ENCODE measurements around the gene FAM47A.

Gene FAM47A

DNA sequence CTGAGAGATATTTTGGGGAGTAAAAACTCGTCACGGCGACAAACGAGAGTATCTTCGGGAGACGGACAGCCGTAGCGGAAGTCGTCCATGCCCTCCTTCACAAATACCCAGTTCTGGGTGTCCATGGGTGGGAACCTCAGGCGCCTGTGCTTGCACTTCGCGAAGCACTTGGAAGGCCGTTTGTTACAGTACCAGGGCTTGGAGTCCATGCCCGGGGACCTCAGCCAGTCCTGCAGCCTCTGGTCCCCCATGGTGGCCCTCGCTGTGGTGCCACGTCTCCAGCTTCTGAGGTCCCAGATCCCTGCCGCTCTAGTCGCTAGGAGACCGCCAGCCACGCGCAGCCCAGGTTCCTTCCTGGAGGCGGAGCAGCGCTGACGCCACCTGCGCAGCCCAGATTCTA lies at the start of gene FAM47A:
TSS of gene FAM47A (minus strand) at position 287 of the 400 bp plus-strand sequence. CDS start at position 251, 36 bp downstream.
- DNase-seq = no peak

DNA sequence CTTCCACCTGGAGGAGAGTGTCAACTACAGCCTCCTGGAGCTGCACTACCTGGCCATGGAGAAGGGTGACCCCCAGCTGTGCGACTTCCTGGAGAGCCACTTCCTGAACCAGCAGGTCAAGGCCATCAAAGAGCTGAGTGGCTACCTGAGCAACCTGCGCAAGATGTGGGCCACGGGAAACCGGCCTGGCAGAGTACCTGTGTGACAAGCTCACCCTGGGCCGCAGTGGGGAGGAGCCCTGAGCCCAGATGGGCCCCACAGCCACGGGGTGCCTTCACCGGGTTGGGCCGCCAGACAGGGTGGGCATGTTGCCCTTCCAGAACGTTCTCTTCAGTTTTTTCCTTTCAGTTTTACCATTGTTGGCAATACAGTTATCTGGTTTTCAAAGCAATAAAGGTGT lies 15.2 kb upstream of the FAM47A start:
- DNase-seq = no peak

DNA sequence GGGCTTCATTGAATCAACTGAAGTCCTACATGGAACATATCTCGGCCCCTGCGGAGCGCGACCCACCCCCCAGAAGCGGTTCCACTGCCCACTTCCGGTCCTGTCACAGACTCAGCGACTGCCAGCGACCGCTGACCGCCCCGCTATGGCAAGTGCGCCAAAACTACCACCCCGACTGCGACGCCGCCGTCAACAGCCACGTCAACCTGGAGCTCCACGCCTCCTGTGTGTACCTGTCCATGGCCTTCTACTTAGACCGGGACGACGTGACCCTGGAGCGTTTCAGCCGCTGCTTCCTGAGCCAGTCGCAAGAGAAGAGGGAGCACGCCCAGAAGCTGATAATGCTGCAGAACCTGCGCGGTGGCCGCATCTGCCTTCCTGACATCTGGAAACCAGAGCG lies 14.8 kb upstream of the FAM47A start:
- DNase-seq = no peak

DNA sequence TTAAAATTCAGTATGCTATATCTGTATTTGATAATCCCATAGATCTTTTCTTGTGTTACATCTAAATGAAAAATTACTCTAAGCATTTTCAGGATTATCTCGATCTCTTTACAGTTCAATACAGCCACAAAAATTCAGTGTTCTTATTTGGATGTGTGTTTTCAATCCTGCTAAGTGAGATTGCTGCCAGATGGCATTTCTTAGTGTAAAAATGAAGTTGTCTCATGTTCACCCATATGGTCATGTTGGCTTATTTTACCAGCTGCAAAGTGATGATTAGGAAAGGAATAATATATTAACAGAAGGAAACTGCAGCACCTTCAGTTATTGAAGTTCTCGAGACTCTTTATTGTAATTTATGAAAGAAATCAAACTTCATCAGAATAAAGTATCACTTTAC lies 12.1 kb upstream of the FAM47A start:
- DNase-seq = no peak

DNA sequence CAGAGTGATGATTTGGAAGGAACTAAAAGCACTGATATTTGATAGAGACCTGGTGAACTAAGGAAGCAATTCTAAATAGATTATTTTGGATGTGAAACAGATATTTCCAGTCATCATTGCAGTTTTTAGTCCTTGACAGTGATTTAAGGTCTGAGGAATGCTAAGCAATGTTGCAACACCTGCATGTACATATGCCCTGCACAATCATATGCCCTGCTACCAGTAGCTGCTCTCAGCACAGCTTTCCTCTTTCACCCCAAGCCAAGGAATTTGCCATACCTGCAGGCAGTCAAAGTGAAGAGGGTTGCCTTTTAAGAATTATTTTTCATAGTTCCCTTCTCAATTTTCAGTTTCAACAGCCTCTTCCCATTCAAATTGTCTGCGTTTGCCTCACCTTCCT lies 8.7 kb upstream of the FAM47A start:
- no peak for DNase-seq

DNA sequence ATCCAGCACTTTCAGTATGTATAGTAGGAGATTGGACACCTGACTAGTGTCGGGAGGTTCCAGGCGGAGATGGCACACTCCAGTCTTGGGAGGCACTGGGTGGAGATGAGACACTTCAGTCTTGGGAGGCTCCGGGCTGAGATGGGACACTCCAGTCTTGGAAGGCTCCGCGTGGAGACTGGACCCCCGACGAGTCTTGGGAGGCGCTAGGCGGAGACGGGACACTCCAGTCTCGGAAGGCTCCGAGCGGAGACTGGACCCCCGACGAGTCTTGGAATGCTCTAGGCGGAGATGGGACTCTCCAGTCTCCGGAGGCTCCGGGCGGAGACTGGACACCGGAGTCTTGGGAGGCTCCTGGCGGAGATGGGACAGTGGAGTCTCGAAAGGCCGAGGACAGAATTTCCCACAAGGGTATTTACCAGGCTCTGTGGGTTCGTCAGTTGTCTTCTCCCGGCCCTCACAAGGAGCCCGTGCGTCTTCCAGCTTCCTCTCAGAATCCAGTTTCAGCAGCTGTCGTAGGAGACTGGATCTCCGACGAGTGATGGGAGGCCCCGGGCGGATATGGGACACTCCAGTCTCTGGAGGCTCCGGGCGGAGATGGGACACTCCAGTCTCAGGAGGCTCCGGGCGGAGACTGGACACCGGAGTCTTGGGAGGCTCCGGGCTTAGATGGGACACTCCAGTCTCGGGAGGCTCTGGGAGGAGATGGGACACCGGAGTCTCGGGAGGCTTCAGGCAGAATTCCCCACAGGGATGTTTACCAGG lies 952 bp downstream of the FAM47A start:
- no peak for DNase-seq

DNA sequence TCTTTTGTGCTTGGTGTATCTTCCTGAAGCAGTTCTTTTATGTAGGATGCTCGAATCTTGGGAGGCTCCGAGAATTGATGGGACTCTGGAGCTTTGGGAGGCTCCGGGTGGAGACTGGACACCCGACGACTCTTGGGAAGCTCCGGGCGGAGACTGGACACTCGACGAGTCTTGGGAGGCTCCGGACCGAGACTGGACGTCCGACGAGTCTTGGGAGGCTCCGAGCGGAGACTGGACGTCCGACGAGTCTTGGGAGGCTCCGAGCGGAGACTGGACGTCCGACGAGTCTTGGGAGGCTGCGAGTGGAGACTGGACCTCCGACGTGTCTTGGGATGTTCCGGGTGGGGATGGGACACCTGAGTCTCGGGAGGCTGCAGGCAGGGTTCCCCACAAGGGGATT lies 1.6 kb downstream of the FAM47A start:
- DNase-seq = no peak

DNA sequence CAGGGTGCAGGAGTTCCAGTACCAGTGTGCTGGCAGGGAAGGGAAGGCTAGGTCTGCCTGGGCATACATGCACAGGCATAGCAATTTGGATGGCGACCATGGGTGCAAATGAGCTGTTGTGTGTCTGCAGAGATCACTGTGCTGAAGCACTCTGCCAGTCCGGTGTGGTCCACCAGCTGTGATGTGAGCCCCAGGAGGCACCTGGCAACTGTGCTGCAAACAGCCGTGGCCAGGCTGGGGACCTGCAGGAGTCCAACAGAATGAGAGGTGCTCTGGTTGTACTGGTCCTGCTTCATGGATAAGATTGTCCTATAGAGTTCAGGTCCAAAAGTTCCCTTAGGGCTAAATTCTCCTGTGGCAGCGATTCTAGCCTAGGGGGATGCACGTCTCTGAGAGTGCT lies 6.1 kb downstream of the FAM47A start:
- DNase-seq = no peak

DNA sequence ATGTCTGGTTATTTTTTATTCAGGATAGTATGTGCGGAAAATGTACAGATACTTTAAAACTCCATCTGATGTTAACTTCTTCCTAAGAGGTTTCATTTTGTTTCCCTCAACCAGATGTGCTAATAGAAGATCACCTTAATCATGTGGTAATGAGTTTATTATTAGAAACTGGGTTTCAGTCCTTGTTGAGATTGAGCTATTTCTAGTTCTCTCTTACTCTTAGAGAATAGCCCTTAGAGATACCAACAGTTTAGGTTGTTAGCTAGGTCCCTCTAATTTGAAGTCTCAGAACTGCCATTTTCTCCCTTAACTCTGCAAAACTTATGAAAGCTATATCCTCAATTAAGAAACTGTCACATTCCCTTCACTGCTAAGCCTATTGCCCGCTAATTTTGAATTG lies 13.0 kb downstream of the FAM47A start:
- no peak for DNase-seq

DNA sequence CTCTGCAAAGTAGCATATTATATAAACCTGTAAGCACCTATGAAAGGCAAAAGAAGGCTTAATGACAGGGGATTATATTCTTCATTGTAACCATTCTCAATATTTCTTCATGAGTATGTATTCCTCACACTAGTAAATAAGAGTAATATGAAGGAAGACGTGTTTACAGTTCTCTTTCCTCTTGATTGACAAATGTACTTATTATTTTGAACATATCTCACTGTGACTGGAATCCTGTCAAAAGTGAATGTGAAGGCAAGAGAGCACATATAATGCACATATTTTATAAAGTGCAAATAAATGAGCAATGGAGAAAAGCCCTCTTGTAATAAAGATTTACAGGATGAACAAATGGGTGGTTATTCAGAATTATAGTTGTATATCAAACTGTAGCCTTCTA lies 19.7 kb downstream of the FAM47A start:
- DNase-seq = no peak
